B cell (primary cell): Measurements from ENCODE around the gene MC4R. TPM values are rescaled to one million over a fixed set of nuclear protein-coding genes. Genes with fewer than 3 reads are reported as not detected.

Source experiments
- ATAC-seq: fragments of 200-7000 bp; cut with Tn5 transposase; one replicate; pipeline ENCODE4 v1.10.0; 2021; ENCODE audit warnings: low read depth, mild to moderate bottlenecking, moderate number of reproducible peaks, moderate library complexity
- CTCF ChIA-PET: fragments of 350-600 bp; sonication (Branson Sonifier 250); formaldehyde crosslinking; loops from one replicate; lab custom pipeline; 2021; ENCODE audit warnings: antibody characterized with exemption, inconsistent platforms; lab: Charles Lee
- POLR2A ChIA-PET: fragments of 350-600 bp; sonication (Branson Sonifier 250); formaldehyde crosslinking; loops from one replicate; lab custom pipeline; 2021; ENCODE audit warnings: antibody characterized with exemption; lab: Charles Lee
- DNase-seq: peaks from one replicate; pipeline ENCODE4 v3.0.0; 2013
- H2AFZ ChIP-seq: 2 replicates; pipeline ENCODE4 v1.6.1; 2012; ENCODE audit warnings: mild to moderate bottlenecking, low read depth, low read length; ENCODE audit not compliant: insufficient read depth, poor library complexity, severe bottlenecking
- H3K27ac ChIP-seq, 2 donors: 1 replicate in 1 of 2; 2 replicates in 1 of 2; pipeline ENCODE4 v1.5.1; 2012 to 2013; ENCODE audit warnings: low read length in 2 of 2, mild to moderate bottlenecking in 2 of 2, moderate library complexity in 1 of 2
- H3K27me3 ChIP-seq, 4 experiments: fragments of 200-600 bp in 1 of 4; sonication (generic) in 1 of 4; replicated peaks in 1 of 4; 1 replicate in 2 of 4; 2 replicates in 2 of 4; pipeline versions ENCODE4 v1.6.1 to v1.7.0; 2013 to 2016; ENCODE audit warnings: low read length in 3 of 4, mild to moderate bottlenecking in 2 of 4, mixed read lengths in 1 of 4, moderate library complexity in 1 of 4; ENCODE audit not compliant: insufficient read depth in 4 of 4, control insufficient read depth in 3 of 4; ENCODE audit errors: control extremely low read depth in 1 of 4
- H3K36me3 ChIP-seq, 2 experiments: replicated peaks in 1 of 2; 1 replicate in 1 of 2; 2 replicates in 1 of 2; pipeline versions ENCODE4 v1.6.1 to v1.7.1; 2013; ENCODE audit warnings: low read length in 1 of 2; ENCODE audit not compliant: insufficient read depth in 2 of 2, control insufficient read depth in 1 of 2; ENCODE audit errors: control extremely low read depth in 1 of 2, extremely low read depth in 1 of 2
- H3K4me1 ChIP-seq, 2 donors: fragments of 200-600 bp in 1 of 2; sonication (generic) in 1 of 2; 1 replicate in 1 of 2; 2 replicates in 1 of 2; pipeline versions ENCODE4 v1.5.1 to v1.6.1; 2013 to 2017; ENCODE audit warnings: low read length in 2 of 2; ENCODE audit not compliant: control insufficient read depth in 2 of 2, insufficient read depth in 2 of 2
- H3K4me2 ChIP-seq: replicated peaks from 2 replicates; pipeline ENCODE3; 2012; ENCODE audit warnings: mild to moderate bottlenecking, low read depth, low read length; ENCODE audit not compliant: poor library complexity, severe bottlenecking
- H3K4me3 ChIP-seq, 5 experiments: fragments of 200-600 bp in 1 of 5; sonication (generic) in 1 of 5; 1 replicate in 3 of 5; 2 replicates in 2 of 5; pipeline versions ENCODE4 v1.5.1 to v1.7.0; 2011 to 2016; ENCODE audit warnings: low read length in 4 of 5, mild to moderate bottlenecking in 4 of 5, low read depth in 2 of 5, control low read depth in 1 of 5, moderate library complexity in 1 of 5; ENCODE audit not compliant: insufficient read depth in 1 of 5; ENCODE audit errors: control extremely low read depth in 1 of 5, extremely low read depth in 1 of 5
- H3K79me2 ChIP-seq: fragments of 200-600 bp; sonication (generic); one replicate; pipeline ENCODE4 v1.6.0; 2016; ENCODE audit warnings: low read length; ENCODE audit not compliant: control insufficient read depth, insufficient read depth
- H3K9ac ChIP-seq: fragments of 200-600 bp; sonication (generic); 2 replicates; pipeline ENCODE4 v1.6.1; 2017; ENCODE audit warnings: mild to moderate bottlenecking, low read length, moderate library complexity
- H3K9me3 ChIP-seq, 3 donors: one replicate each; pipeline versions ENCODE4 v1.6.1 to v1.7.1; 2013; ENCODE audit warnings: low read length in 2 of 3; ENCODE audit not compliant: control insufficient read depth in 2 of 3, insufficient read depth in 1 of 3; ENCODE audit errors: control extremely low read depth in 1 of 3
- H4K20me1 ChIP-seq: 2 replicates; pipeline ENCODE4 v1.6.0; 2012; ENCODE audit warnings: mild to moderate bottlenecking, low read length; ENCODE audit not compliant: insufficient read depth, control insufficient read depth, poor library complexity, severe bottlenecking
- H3K27ac Mint-ChIP-seq: one replicate; pipeline ENCODE4 v1.8.0; 2021; ENCODE audit warnings: mixed read lengths
- H3K27me3 Mint-ChIP-seq: one replicate; pipeline ENCODE4 v1.8.0; 2021; ENCODE audit warnings: mixed read lengths
- H3K4me1 Mint-ChIP-seq: one replicate; pipeline ENCODE4 v1.8.0; 2021; ENCODE audit warnings: mixed read lengths
- H3K4me3 Mint-ChIP-seq: one replicate; pipeline ENCODE4 v1.8.0; 2021; ENCODE audit warnings: mixed read lengths
- H3K9me3 Mint-ChIP-seq: one replicate; pipeline ENCODE4 v1.8.0; 2022; ENCODE audit warnings: mixed read lengths; ENCODE audit not compliant: insufficient read depth
- CTCF ChIP-seq: fragments of 200-600 bp; IDR thresholded peaks from one replicate; pipeline ENCODE4 v1.8.0; 2022; ENCODE audit warnings: antibody characterized with exemption, mild to moderate bottlenecking
- EZH2 ChIP-seq: IDR thresholded peaks from 2 replicates; pipeline ENCODE4 v1.6.1; 2012; ENCODE audit warnings: borderline replicate concordance, low read depth, mild to moderate bottlenecking, moderate library complexity, low read length; ENCODE audit not compliant: insufficient read depth, poor library complexity, severe bottlenecking
- WGBS: methylation state at CpG from one replicate; pipeline ENCODE4 v1.1.5; 2013; ENCODE audit warnings: missing lambda C conversion rate; ENCODE audit not compliant: insufficient coverage; 5-methylcytosine and 5-hydroxymethylcytosine counted together
- intact Hi-C: fragments of 100-400 bp; cut with micrococcal nuclease; formaldehyde crosslinking; loops from one replicate; pipeline ENCODE4 v1.10.0; 2022
- polyA plus RNA-seq: library from polyadenylated mRNA; depleted of rRNA; stranded (reverse); fragments of >200 nt; gene quantifications from 2 replicates; pipeline ENCODE4 v1.2.3, GENCODE V29; 2012
- total RNA-seq, 2 donors: library from RNA; stranded (reverse); fragments of 120-200 nt in 1 of 2; gene quantifications; 1 replicate in 1 of 2; 2 replicates in 1 of 2; pipeline versions ENCODE4 v1.2.3 to v1.2.4, GENCODE V29; 2013 to 2022

Gene MC4R
- total and polyA plus RNA-seq, 2 donors (not counting 1 experiment from before 2014, with no cell fraction given): not detected

GRCh38 chr18:60413944-60414547 lies 41.5 kb upstream of the MC4R start:
- POLR2A ChIA-PET: no interaction called here
- Mint-ChIP-seq H3K4me1 (no peaks in the 10 kb centered on the region), H3K9me3 (peaks cover 2% of the 10 kb centered on the region), H3K4me3 (no peak overlapping the region), H3K27me3 (no peaks in the 10 kb centered on the region), H3K27ac (no peak overlapping the region)
- H3K79me2 ChIP-seq: no peaks in the 10 kb centered on the region
- H3K36me3 ChIP-seq: no peaks in the 10 kb centered on the region
- H3K9ac ChIP-seq: no peak overlapping the region
- H3K4me3 ChIP-seq: no peak overlapping the region
- DNase-seq: peak; percentile 3
- ATAC-seq: no peak
- WGBS: no CpG with 5 or more reads among the region's 3 CpGs
- no peak overlapping the region for H2AFZ ChIP-seq
- H4K20me1 ChIP-seq: no peaks in the 10 kb centered on the region
- CTCF ChIA-PET: interaction anchor here (1.2 kb wide), 1 partner anchor 424 kb away, joined by 6 read pairs; no protein-coding TSS in a partner anchor
- H3K4me1 ChIP-seq: no peaks in the 10 kb centered on the region
- intact Hi-C loops: loop anchor here (10.0 kb wide), 1 partner anchor 429 kb away; no protein-coding TSS in a partner anchor
- no peaks in the 10 kb centered on the region for H3K9me3 ChIP-seq
- TF ChIP-seq EZH2 (no peak), CTCF (no peak)
- no peak overlapping the region for H3K27ac ChIP-seq
- H3K4me2 ChIP-seq: no peak overlapping the region
- H3K27me3 ChIP-seq: no peaks in the 10 kb centered on the region

GRCh38 chr18:60411715-60412114 lies 39.1 kb upstream of the MC4R start:
- TF ChIP-seq CTCF (no peak), EZH2 (no peak)
- H3K4me1 Mint-ChIP-seq: no peaks in the 10 kb centered on the region
- Histone ChIP-seq H3K27ac (no peak overlapping the region), H3K27me3 (no peaks in the 10 kb centered on the region), H3K4me2 (no peak overlapping the region), H3K4me3 (no peak overlapping the region), H4K20me1 (no peaks in the 10 kb centered on the region), H3K4me1 (no peaks in the 10 kb centered on the region), H3K36me3 (no peaks in the 10 kb centered on the region), H3K79me2 (no peaks in the 10 kb centered on the region), H2AFZ (no peak overlapping the region), H3K9ac (no peak overlapping the region), H3K9me3 (no peaks in the 10 kb centered on the region)
- no peak overlapping the region for H3K27ac Mint-ChIP-seq
- ChIA-PET CTCF (no interaction called here), POLR2A (no interaction called here)
- 62% methylated on average over 2 of the region's 5 CpGs for WGBS
- ATAC-seq (no peak), DNase-seq (no peak)
- H3K9me3 Mint-ChIP-seq: no peaks in the 10 kb centered on the region
- no peaks in the 10 kb centered on the region for H3K27me3 Mint-ChIP-seq
- no peak overlapping the region for H3K4me3 Mint-ChIP-seq
- intact Hi-C loops: loop anchor here (10.0 kb wide), 1 partner anchor 427 kb away; no protein-coding TSS in a partner anchor
